ENCODE results near the gene OBSCN. TPM values are rescaled to one million over a fixed set of nuclear protein-coding genes. Genes with fewer than 3 reads are reported as not detected.

OBSCN gene
- total and polyA plus RNA-seq, 2 donors (not counting 1 experiment from before 2014, with no cell fraction given), result 10.0 to 63.9 TPM

DNA sequence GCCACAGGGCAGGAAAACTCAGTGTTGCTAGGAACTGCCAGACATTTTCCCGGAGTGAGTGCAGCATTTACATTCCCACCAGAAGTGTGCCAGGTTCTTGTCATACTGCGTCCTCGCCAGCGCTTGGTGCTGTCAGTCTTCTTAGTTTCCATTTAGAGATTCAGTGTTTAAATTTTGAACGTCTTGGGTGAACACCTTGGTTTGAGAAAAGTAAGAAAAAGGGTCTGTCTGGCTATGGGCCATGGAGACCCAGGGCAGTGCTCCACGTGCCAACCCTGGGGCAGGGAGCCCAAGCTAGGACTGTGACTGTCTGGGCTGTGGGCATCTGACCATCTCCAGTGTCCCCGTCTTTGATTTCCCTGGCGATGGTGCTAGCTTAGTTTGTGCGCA lies 26.2 kb upstream of the OBSCN start:
- H3K9ac ChIP-seq (ENCODE audit: low read length), result no peak overlapping the region
- H2AFZ ChIP-seq (ENCODE audit: insufficient read depth, low read depth, low read length, poor library complexity, severe bottlenecking), result no peak overlapping the region

GRCh38 chr1:228182296-228183030 lies 25.4 kb upstream of the OBSCN start:
- ChIA-PET POLR2A (no interaction called here), CTCF (no interaction called here)
- H4K20me1 ChIP-seq (ENCODE audit: control insufficient read depth, insufficient read depth, low read length, poor library complexity, severe bottlenecking), result no peaks in the 10 kb centered on the region
- H3K36me3 ChIP-seq (replicated peaks in 1 of 2; ENCODE audit: control extremely low read depth in 1 of 2, control insufficient read depth in 1 of 2, extremely low read depth in 1 of 2, insufficient read depth in 2 of 2, low read length in 1 of 2), result no peaks in the 10 kb centered on the region
- DNase-seq (no peak), ATAC-seq (ENCODE audit: low read depth) (no peak)
- no peaks in the 10 kb centered on the region for H3K4me1 ChIP-seq (ENCODE audit: control insufficient read depth in 2 of 2, insufficient read depth in 2 of 2, low read length in 2 of 2)
- no peak overlapping the region for H3K4me2 ChIP-seq (replicated peaks; ENCODE audit: low read depth, low read length, poor library complexity, severe bottlenecking)
- no peaks in the 10 kb centered on the region for H3K27me3 ChIP-seq (replicated peaks in 1 of 4; ENCODE audit: control extremely low read depth in 1 of 4, control insufficient read depth in 3 of 4, insufficient read depth in 4 of 4, low read length in 3 of 4)
- H3K9me3 Mint-ChIP-seq (ENCODE audit: insufficient read depth), result no peaks in the 10 kb centered on the region
- WGBS (ENCODE audit: insufficient coverage), result 82% methylated on average over 18 of the region's 32 CpGs
- no peak overlapping the region for H3K4me3 Mint-ChIP-seq
- no peaks in the 10 kb centered on the region for H3K9me3 ChIP-seq (ENCODE audit: control extremely low read depth in 1 of 3, control insufficient read depth in 2 of 3, insufficient read depth in 1 of 3, low read length in 2 of 3)
- intact Hi-C loops (cut with micrococcal nuclease), result no loop called here
- H3K9ac ChIP-seq (ENCODE audit: low read length), result no peak overlapping the region
- no peak for TF ChIP-seq EZH2 (IDR thresholded peaks at IDR 0.05; ENCODE audit: borderline replicate concordance, insufficient read depth, low read depth, low read length, poor library complexity, severe bottlenecking)
- TF ChIP-seq, protein P1, sequence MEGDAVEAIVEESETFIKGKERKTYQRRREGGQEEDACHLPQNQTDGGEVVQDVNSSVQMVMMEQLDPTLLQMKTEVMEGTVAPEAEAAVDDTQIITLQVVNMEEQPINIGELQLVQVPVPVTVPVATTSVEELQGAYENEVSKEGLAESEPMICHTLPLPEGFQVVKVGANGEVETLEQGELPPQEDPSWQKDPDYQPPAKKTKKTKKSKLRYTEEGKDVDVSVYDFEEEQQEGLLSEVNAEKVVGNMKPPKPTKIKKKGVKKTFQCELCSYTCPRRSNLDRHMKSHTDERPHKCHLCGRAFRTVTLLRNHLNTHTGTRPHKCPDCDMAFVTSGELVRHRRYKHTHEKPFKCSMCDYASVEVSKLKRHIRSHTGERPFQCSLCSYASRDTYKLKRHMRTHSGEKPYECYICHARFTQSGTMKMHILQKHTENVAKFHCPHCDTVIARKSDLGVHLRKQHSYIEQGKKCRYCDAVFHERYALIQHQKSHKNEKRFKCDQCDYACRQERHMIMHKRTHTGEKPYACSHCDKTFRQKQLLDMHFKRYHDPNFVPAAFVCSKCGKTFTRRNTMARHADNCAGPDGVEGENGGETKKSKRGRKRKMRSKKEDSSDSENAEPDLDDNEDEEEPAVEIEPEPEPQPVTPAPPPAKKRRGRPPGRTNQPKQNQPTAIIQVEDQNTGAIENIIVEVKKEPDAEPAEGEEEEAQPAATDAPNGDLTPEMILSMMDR (IDR thresholded peaks at IDR 0.05), result no peak
- peaks cover 4% of the 10 kb centered on the region for H3K4me1 Mint-ChIP-seq
- H3K27me3 Mint-ChIP-seq, result no peaks in the 10 kb centered on the region
- H3K79me2 ChIP-seq (ENCODE audit: control insufficient read depth, insufficient read depth, low read length), result no peaks in the 10 kb centered on the region
- H3K27ac ChIP-seq (ENCODE audit: low read length in 2 of 2), result no peak overlapping the region
- no peak overlapping the region for H3K27ac Mint-ChIP-seq
- H3K4me3 ChIP-seq (ENCODE audit: control extremely low read depth in 1 of 5, extremely low read depth in 1 of 5, insufficient read depth in 1 of 5, low read depth in 2 of 5, low read length in 4 of 5), result no peak overlapping the region
- no peak overlapping the region for H2AFZ ChIP-seq (ENCODE audit: insufficient read depth, low read depth, low read length, poor library complexity, severe bottlenecking)

More for the DNA sequence above, 26.2 kb upstream of the OBSCN start:
- CTCF ChIA-PET, result no interaction called here
- Histone ChIP-seq H3K79me2 (ENCODE audit: control insufficient read depth, insufficient read depth, low read length) (no peaks in the 10 kb centered on the region), H3K27me3 (replicated peaks in 1 of 4; ENCODE audit: control extremely low read depth in 1 of 4, control insufficient read depth in 3 of 4, insufficient read depth in 4 of 4, low read length in 3 of 4) (no peaks in the 10 kb centered on the region), H3K4me2 (replicated peaks; ENCODE audit: low read depth, low read length, poor library complexity, severe bottlenecking) (no peak overlapping the region), H3K4me3 (ENCODE audit: control extremely low read depth in 1 of 5, extremely low read depth in 1 of 5, insufficient read depth in 1 of 5, low read depth in 2 of 5, low read length in 4 of 5) (no peak overlapping the region), H3K27ac (ENCODE audit: low read length in 2 of 2) (no peak overlapping the region), H4K20me1 (ENCODE audit: control insufficient read depth, insufficient read depth, low read length, poor library complexity, severe bottlenecking) (no peaks in the 10 kb centered on the region), H3K9me3 (ENCODE audit: control extremely low read depth in 1 of 3, control insufficient read depth in 2 of 3, insufficient read depth in 1 of 3, low read length in 2 of 3) (no peaks in the 10 kb centered on the region), H3K4me1 (ENCODE audit: control insufficient read depth in 2 of 2, insufficient read depth in 2 of 2, low read length in 2 of 2) (no peaks in the 10 kb centered on the region), H3K36me3 (replicated peaks in 1 of 2; ENCODE audit: control extremely low read depth in 1 of 2, control insufficient read depth in 1 of 2, extremely low read depth in 1 of 2, insufficient read depth in 2 of 2, low read length in 1 of 2) (no peaks in the 10 kb centered on the region)
- TF ChIP-seq, protein P1 (IDR thresholded peaks at IDR 0.05), result no peak
- no peak for TF ChIP-seq EZH2 (IDR thresholded peaks at IDR 0.05; ENCODE audit: borderline replicate concordance, insufficient read depth, low read depth, low read length, poor library complexity, severe bottlenecking)
- Mint-ChIP-seq H3K4me1 (peaks cover 4% of the 10 kb centered on the region), H3K4me3 (no peak overlapping the region), H3K9me3 (ENCODE audit: insufficient read depth) (no peaks in the 10 kb centered on the region), H3K27me3 (no peaks in the 10 kb centered on the region), H3K27ac (no peak overlapping the region)
- ATAC-seq (ENCODE audit: low read depth) (no peak), DNase-seq (no peak)
- intact Hi-C loops (cut with micrococcal nuclease), result no loop called here
- POLR2A ChIA-PET, result no interaction called here
- 98% methylated on average over 9 of the region's 9 CpGs for WGBS (ENCODE audit: insufficient coverage)
